Fibroblast of villous mesenchyme (primary cell): ENCODE measurements around the gene EWSR1. TPM values are rescaled to one million over a fixed set of nuclear protein-coding genes. Genes with fewer than 3 reads are reported as not detected.

Source experiments
- DNase-seq: peaks from one replicate; pipeline ENCODE4 v3.0.0-alpha.2; 2010; ENCODE audit warnings: low read depth
- H3K4me3 ChIP-seq: 2 replicates; pipeline ENCODE4 v1.5.1; 2011; ENCODE audit warnings: low read depth, mild to moderate bottlenecking, low read length
- total RNA-seq: library from RNA; depleted of rRNA; stranded (reverse); fragments of >200 nt; gene quantifications from 2 replicates; pipeline ENCODE4 v1.2.3, GENCODE V29; 2012
- TF ChIP-seq, protein P1 (sequence below): IDR thresholded peaks from 2 replicates; pipeline ENCODE4 v1.5.1; 2012; ENCODE audit warnings: low read depth, mild to moderate bottlenecking, low read length; ENCODE audit not compliant: insufficient read depth

EWSR1 gene
- total RNA-seq, 1 donor, result 207 TPM

DNA sequence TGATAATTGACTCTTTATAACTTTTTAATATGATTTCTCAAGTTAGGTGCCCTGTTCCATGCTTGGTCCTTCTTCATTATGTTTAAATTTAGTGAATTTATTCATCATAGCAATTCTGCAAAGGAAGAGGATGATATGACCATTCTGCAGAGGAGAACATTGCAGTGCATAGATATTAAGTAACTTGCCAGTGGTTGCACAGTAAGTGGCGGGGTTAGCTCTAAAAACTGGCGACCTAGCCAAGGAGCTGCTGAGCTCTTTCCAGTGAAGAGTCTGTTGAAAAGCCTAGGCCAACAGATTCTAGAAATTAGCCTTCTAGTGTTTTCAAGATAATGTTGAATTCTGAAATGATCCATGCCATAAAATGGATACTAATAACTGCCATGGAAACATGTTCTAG is 4.6 kb downstream of the EWSR1 start:
- TF ChIP-seq, protein P1, sequence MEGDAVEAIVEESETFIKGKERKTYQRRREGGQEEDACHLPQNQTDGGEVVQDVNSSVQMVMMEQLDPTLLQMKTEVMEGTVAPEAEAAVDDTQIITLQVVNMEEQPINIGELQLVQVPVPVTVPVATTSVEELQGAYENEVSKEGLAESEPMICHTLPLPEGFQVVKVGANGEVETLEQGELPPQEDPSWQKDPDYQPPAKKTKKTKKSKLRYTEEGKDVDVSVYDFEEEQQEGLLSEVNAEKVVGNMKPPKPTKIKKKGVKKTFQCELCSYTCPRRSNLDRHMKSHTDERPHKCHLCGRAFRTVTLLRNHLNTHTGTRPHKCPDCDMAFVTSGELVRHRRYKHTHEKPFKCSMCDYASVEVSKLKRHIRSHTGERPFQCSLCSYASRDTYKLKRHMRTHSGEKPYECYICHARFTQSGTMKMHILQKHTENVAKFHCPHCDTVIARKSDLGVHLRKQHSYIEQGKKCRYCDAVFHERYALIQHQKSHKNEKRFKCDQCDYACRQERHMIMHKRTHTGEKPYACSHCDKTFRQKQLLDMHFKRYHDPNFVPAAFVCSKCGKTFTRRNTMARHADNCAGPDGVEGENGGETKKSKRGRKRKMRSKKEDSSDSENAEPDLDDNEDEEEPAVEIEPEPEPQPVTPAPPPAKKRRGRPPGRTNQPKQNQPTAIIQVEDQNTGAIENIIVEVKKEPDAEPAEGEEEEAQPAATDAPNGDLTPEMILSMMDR, result no peak
- DNase-seq, result no peak
- no peak overlapping the region for H3K4me3 ChIP-seq

DNA sequence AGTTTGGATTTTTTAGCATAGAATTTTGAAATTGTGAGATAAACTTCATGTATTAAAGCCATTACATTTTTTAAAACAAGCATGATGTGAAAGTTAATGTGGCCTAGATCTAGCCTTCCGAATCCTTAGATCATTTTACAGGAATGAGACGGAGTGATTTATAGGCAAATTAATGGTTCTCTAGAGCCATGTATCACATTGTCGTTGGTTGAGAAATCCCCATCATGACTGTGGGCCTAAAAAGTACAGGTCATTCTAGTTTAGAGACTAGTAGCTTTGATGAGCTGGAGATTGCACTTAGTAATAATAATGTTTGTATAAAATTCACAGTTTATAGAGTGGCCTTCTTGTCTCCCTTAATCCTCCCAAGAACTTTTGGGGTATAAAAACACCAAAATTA is 7.1 kb downstream of the EWSR1 start:
- no peak overlapping the region for H3K4me3 ChIP-seq

DNA sequence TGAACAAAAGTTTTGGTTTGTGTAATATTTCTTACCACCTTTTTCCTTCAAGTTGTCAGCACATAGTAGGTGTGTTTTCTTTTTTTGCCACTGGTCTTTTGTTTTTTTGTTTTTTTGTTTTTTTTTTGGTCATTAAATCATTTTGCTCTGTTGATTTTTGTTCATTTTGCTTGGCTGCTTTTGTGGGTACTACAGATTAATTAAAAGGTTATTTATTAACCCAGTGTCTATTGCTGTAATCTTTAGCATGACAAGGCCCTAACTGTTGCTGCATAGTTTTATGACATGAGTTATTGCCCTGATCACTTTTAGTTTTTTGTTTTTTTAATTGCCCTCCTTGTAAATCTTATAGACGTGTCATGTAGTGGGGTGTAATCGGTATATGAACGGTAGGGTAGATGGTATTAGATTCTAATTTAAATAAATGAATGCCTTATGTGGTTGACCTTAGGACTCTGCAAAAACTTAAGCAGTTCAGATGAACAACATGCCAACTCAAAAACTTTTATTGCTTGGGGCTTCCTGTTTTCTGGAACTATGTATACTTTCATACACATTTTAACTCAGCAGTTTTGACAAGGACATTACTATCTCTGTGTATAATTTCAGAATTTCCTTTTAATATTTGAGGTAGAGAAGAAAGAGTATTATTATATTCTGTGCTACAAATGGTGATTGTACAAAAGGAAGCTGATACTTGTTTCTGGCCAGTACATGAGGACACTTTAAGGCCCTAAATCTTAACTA is 7.9 kb downstream of the EWSR1 start:
- TF ChIP-seq, protein P1, result no peak
- H3K4me3 ChIP-seq, result no peak overlapping the region
- peak; percentile 4 for DNase-seq

More for the DNA sequence above, 7.1 kb downstream of the EWSR1 start:
- DNase-seq, result peak; percentile 20
- TF ChIP-seq, protein P1, result no peak

DNA sequence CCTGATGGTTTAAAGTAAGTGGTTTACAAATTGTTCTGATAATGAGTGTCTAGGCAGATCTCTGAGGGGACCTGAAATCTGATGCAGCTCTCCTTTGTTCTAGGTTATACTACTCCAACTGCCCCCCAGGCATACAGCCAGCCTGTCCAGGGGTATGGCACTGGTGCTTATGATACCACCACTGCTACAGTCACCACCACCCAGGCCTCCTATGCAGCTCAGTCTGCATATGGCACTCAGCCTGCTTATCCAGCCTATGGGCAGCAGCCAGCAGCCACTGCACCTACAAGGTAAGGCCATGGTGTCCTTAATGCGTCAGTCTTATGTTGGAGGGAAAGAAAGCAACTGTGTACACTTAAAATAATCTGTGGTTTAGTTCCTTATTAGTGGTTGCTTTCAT is 9.9 kb downstream of the EWSR1 start:
- H3K4me3 ChIP-seq, result no peak overlapping the region
- TF ChIP-seq, protein P1, result no peak
- DNase-seq, result no peak

DNA sequence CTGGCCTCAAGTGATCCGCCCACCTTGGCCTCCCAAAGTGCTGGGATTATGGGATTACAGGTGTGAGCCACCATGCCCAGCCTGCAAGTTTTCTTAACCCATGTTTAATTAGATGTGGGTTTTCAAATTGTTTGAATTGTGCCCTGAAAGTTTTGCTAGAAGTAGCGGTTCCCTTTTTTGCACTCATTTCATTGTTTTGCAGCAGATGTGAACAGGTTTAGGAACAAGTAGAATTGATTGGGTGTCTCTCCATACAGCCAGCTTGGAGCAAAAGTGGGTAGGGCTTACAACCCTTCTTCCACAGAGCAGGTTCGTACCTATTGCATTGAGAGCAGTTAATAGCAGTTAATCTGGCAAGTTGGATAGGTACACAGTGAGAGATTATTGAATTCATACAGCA is 16.1 kb downstream of the EWSR1 start:
- TF ChIP-seq, protein P1, result no peak
- DNase-seq, result no peak
- no peak overlapping the region for H3K4me3 ChIP-seq

DNA sequence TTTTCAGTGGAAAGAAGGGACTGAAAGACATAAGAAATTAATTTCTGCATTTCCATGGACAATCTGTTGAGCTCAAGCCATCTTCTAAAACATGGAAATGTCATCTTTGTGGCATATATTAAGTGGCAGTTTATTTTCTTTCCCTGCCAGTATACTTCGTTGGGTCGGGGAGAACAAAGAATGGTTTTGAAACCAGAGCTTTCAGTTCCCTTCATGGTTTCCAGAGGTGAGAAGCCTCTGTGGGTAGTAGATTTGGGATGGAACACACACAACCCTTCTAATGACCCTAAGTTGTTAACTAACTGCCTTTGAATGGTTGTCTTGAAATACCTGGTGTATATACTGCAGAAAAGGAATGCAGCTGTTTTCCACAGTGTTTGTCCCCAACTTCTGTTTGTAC is 20.8 kb downstream of the EWSR1 start:
- TF ChIP-seq, protein P1, result no peak
- no peak overlapping the region for H3K4me3 ChIP-seq
- DNase-seq, result no peak

DNA sequence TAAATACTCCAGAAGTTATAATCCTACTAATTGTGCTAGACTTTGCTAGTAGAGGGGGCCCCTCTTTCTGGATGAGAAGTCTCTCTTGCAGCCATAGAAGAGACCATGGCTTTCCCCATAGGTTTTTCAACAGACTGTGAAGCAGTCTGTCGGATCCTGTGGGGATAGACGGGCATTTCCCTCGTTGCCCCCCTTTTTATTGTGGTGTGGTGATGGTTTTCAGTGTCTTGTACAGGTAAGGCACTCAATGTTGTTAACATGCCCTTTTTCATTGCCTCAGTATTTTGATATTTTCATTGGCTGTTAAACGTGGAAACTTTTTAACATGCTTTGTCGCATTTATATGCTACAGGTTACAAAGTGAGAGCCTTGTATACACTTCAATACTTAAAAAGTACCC is 22.0 kb downstream of the EWSR1 start:
- no peak overlapping the region for H3K4me3 ChIP-seq
- no peak for DNase-seq
- TF ChIP-seq, protein P1, result no peak
